GM21825 (cell line): Measurements from ENCODE around the gene HOXC11.

Experiments used
- ATAC-seq: cut with Tn5 transposase; IDR thresholded peaks from one replicate; pipeline ENCODE4 v1.9.1; 2021; ENCODE audit warnings: mild to moderate bottlenecking, moderate library complexity; ENCODE audit not compliant: unreplicated experiment

The HOXC11 gene

GRCh38 chr12:53941750-53942149 lies 31.2 kb upstream of the HOXC11 start:
- no peak for ATAC-seq

- no peak for ATAC-seq
Measured at GRCh38 chr12:53942467-53942997, 30.4 kb upstream of the HOXC11 start.

DNA sequence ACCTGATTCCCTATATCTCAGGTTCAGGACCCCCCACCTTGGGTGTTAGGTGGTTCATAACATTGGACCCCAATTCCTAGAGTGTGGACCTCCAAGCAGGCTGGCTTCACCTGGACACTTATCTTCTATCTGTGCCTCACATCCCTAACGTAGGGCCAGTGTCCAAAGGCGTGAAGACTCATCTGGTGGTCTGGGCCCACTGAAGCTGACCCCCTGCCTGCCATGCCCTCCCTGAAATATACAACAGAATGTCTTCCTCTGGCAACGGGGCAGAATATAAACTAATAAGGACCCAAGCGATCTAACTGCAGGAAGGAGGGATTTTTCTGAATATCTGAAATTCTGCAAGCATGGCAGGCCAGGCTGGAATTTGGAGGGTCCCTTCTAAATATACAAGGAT lies 28.7 kb upstream of the HOXC11 start:
- no peak for ATAC-seq

GRCh38 chr12:53944907-53945847 lies 27.7 kb upstream of the HOXC11 start:
- no peak for ATAC-seq

DNA sequence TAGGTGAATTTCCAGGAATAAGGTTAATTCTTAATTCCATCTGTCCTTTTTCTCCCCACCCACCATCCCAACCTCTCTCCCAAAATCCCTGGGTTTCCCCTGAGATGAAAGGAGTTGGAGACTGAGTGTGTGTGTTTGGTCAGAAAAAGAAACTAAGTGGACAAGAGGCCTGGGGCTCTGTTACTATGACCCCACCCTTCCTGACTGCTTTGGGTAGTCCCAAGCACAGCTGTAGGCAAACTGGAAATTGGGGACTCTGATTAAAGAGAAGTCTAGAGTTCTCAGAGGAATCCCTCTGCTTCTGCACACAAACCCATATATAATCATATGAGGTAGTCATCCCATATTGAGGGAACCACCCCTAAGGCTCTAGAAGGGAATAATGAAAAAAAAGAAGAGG lies 25.2 kb upstream of the HOXC11 start:
- no peak for ATAC-seq

- no peak for ATAC-seq
Measured at GRCh38 chr12:53948650-53949593, 24.0 kb upstream of the HOXC11 start.

DNA sequence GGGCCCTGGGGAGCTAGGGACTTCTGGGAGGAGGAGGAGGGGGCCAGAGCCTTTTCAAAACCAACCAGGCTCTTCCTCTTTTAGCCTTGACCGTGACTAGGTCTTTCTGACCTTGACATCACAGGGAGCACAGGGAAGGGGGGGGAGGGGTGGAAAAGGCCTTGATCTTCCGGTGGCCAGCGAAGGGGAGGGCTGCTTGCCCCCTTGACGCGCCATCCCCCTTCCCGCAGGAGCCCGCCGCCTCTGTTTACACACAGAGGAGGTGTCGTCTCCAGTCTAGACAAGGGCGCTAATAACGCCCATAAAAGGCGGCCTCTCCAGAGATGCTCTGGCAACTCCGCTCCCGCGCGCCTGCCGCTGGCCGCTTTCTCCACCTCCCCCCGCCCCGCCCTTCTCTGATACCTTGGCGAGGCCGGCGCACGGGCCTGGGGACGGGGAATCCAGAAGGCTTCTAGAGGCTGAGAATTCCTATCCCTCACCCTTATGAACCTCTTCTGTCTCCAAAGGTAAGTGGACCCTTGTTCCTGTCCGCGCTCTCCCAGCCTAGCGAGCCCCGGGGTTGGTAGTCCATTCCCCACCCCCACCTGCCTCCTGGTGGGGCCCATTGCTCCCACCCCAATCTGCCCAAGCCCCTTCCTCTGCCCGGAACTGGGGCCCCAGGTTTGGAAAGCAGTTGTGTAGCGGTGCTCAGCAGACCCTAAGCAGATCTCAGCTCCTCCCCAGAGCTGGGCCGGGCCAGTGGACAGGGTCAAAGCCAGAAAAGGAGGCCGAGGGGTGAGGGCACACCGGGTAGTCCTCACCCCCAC lies 23.1 kb upstream of the HOXC11 start:
- no peak for ATAC-seq

- no peak for ATAC-seq
Measured at GRCh38 chr12:53950437-53950773, 22.5 kb upstream of the HOXC11 start.

- ATAC-seq = no peak
Measured at GRCh38 chr12:53950789-53951576, 21.9 kb upstream of the HOXC11 start.

DNA sequence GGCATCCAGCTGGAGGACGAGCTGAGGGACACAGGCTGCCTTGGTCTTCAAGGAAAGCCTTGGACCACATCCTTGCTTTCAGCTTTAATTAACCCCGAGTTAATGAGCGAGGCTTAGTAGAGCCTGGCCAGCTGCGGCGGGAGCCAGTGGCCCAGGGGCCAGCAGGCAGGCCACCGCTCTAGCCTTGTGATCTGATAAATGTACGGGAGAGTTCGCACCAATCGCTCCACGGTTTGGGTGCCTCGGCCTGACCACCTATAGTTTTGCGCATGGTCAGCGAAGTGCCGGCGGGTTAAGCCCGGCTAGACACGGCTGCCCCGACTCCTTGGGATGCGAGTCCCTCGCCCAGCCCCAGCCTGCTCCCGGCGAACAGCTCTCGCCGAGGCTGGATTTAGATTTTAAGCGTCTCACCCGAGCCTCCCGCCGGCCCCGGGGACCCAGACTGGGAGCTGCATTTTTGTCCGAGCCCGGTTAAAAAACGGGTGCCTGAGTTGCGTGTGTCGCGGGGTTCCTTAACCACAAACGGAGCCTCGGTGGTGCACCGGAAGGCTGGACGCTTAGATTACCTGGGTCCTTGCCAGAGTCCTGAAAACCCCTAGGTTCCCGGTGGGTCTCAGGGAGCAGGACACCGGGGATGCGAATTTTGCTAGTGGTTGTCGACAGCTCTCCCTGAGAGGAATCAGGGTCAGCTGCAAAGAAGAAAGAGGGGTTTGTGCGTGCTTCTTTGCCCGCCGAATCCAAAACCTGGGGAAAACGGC lies 21.2 kb upstream of the HOXC11 start:
- no peak for ATAC-seq

DNA sequence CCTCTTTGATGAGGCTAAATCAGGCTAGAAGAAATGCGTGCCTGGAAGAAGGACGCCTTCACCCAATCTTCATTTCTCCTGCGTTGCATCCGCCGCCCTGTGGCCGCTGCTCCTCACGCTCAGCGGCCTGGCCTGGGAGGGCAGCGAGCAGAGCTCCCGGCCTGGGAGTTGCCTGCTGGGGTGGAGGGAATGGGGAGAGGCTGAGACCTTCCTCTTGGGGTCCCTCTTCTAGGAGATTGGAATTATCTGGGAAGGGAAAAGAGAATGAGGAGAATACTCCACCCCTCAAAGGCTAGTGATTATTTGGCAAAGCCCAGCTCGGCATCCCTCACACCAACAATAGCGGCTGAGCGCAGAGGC lies 20.6 kb upstream of the HOXC11 start:
- ATAC-seq = no peak

- no peak for ATAC-seq
Measured at GRCh38 chr12:53952871-53953734, 19.8 kb upstream of the HOXC11 start.

DNA sequence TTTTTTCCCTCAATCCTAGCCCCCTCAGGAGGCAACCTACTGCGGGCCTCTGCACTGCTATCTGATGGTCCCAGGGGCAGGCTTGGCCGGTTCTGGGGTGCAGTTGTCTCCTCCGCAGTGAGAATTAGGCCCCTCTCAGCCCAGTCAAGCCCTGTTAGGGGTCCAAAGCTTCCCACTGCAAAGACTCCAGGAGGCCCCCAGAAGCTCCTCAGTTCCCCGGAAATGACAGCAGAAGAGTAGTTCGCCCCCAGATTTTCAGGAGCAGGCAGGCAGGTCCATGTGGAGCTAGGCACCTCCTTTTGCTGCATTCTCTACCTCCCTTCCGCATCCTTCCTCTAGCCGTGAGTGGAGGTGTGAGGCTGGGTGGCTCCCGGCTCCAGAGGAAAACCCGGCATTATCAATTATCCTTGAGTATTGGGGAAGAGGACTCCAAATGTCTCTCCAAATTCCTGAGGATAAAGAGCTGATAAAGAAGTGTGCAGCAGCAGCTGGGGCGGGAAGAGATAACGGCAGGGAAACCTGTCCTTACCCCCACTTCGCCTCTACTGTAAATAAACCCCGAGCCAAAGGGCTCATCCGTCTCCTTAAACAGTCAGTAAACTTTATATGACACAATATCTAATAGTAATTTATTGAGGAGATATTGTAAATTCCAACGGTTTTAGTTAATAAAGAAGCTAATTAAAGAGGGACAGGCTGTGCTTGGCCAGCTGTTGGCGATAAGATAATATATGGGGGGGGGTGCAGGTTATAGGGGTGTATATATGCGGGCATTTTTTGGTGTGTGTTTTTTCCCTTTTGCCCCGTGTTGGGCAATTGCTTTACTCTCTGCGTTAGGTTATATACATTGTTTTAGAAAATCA lies 18.9 kb upstream of the HOXC11 start:
- ATAC-seq = no peak

DNA sequence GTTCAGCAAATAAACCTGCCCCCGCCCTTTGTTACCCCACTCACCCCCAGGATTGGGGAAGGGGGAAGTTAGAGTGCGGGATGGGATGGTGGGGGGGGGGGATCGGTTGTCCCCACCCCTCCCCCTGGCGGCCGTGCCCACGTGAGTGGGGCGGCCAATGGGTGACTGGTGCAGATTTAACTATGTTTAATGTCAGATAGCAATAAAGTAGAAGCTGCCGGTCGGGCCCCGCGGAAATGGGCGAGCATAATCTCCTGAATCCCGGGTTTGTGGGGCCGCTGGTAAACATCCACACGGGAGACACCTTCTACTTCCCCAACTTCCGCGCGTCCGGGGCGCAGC lies 18.3 kb upstream of the HOXC11 start, which contains the start of gene HOXC12:
Gene HOXC12, plus strand, starts transcription at position 210 of the 342 bp plus-strand sequence. Its CDS starts 27 bp downstream, at position 237.
- ATAC-seq = no peak

GRCh38 chr12:53955036-53955775 lies 17.7 kb upstream of the HOXC11 start:
- no peak for ATAC-seq

DNA sequence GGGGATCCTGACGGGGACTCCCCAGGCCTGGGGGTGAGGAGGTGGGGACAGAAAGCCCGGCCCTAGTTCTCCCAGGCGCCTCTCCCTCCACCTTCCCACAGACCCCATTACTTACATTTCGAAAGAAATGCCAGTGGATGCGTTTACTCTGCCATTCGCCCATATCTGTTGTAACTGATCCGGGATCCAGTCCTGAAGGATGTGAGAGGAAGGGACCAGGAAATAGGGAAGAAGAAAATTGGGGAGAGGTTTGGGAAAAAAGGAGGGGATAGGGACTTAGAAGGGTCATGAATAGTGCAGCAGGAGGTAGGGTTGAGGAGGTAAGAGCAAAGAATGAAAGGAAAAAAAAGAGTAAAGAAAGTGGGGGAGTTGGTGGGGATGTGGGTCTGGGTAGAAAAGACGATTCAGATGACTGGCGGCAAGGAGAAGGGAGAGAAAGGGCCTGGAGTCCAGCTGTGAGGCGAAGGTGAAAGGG lies 17.1 kb upstream of the HOXC11 start:
- ATAC-seq = no peak
